ENCODE data around the gene STAMBP.
"Not testable (repeated sequence)": the region's sequence is repeated elsewhere in the genome, so short reads cannot be mapped to it uniquely, and the experiment has no call there.

The STAMBP gene

GRCh38 chr2:73886357-73886756, 57.6 kb downstream of the STAMBP start:
- no peak for DNase-seq (ENCODE audit: low read depth, low spot score)

- DNase-seq (ENCODE audit: low read depth, low spot score): not testable (repeated sequence)
Observed at GRCh38 chr2:73887596-73888353, 59.0 kb downstream of the STAMBP start.

GRCh38 chr2:73888388-73888787, 59.6 kb downstream of the STAMBP start:
- DNase-seq (ENCODE audit: low read depth, low spot score): no peak

GRCh38 chr2:73889206-73889605, 60.4 kb downstream of the STAMBP start:
- no peak for DNase-seq (ENCODE audit: low read depth, low spot score)

- no peak for DNase-seq (ENCODE audit: low read depth, low spot score)
Observed at GRCh38 chr2:73890301-73891092, 61.7 kb downstream of the STAMBP start.

- DNase-seq (ENCODE audit: low read depth, low spot score): no peak
Observed at GRCh38 chr2:73891276-73891901, 62.6 kb downstream of the STAMBP start.

- DNase-seq (ENCODE audit: low read depth, low spot score): peak; percentile 65
Observed at GRCh38 chr2:73892631-73893329, 64.0 kb downstream of the STAMBP start, which contains the start of gene ACTG2. ACTG2 (plus strand) TSS chr2:73893008; CDS start chr2:73901312, 8,304 bp downstream.

GRCh38 chr2:73893764-73894474, 65.2 kb downstream of the STAMBP start:
- no peak for DNase-seq (ENCODE audit: low read depth, low spot score)

- DNase-seq (ENCODE audit: low read depth, low spot score): no peak
Observed at GRCh38 chr2:73894475-73894850, 65.7 kb downstream of the STAMBP start.

GRCh38 chr2:73894877-73895276, 66.1 kb downstream of the STAMBP start:
- DNase-seq (ENCODE audit: low read depth, low spot score): no peak

GRCh38 chr2:73895473-73895872, 66.7 kb downstream of the STAMBP start:
- no peak for DNase-seq (ENCODE audit: low read depth, low spot score)

- peak; percentile 53 for DNase-seq (ENCODE audit: low read depth, low spot score)
Observed at GRCh38 chr2:73896362-73897239, 67.8 kb downstream of the STAMBP start.

GRCh38 chr2:73897240-73897583, 68.5 kb downstream of the STAMBP start:
- DNase-seq (ENCODE audit: low read depth, low spot score): no peak

- DNase-seq (ENCODE audit: low read depth, low spot score): no peak
Observed at GRCh38 chr2:73897934-73898333, 69.2 kb downstream of the STAMBP start.

- DNase-seq (ENCODE audit: low read depth, low spot score): no peak
Observed at GRCh38 chr2:73899801-73900336, 71.1 kb downstream of the STAMBP start.

GRCh38 chr2:73901143-73901542, 72.4 kb downstream of the STAMBP start:
- no peak for DNase-seq (ENCODE audit: low read depth, low spot score)

- DNase-seq (ENCODE audit: low read depth, low spot score): no peak
Observed at GRCh38 chr2:73902284-73902683, 73.5 kb downstream of the STAMBP start.

- no peak for DNase-seq (ENCODE audit: low read depth, low spot score)
Observed at GRCh38 chr2:73903313-73903712, 74.6 kb downstream of the STAMBP start.

GRCh38 chr2:73903949-73904613, 75.3 kb downstream of the STAMBP start:
- not testable (repeated sequence) for DNase-seq (ENCODE audit: low read depth, low spot score)

Measured in brain pericyte (primary cell).